GM19239 (cell line): ENCODE results near the gene EPHB2.
"Not testable (repeated sequence)": the region's sequence is repeated elsewhere in the genome, so short reads cannot be mapped to it uniquely, and the experiment has no call there.

Source experiments
- DNase-seq: peaks from one replicate; pipeline ENCODE4 v3.0.0; 2011; ENCODE audit warnings: low spot score; ENCODE audit not compliant: insufficient read length
- FAIRE-seq: peaks from 2 replicates; lab custom pipeline; 2011; peaks lifted over from hg19 to GRCh38; lab: Jason Lieb, UNC

The EPHB2 gene

DNA sequence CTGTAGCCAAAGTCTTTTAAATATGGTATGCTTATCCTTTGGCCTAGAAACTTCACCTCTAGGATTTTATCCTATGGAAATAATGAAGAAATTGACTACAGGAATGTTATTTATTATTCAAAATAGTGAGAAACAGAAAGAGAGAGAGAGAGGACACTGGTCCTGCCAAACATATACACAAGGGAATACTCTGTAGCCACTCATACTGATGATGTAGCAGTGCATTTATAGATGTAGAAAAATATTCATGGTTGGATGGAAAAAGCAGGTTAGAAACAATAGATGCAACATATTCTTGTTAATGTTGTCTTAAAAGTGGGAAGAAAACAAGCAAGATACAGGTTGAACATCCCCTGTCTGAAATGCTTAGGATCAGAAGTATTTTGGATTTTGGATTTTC, 22.2 kb upstream of the EPHB2 start:
- DNase-seq (no peak), FAIRE-seq (no peak)

GRCh38 chr1:22689505-22689904, 21.1 kb upstream of the EPHB2 start:
- no peak for FAIRE-seq

DNA sequence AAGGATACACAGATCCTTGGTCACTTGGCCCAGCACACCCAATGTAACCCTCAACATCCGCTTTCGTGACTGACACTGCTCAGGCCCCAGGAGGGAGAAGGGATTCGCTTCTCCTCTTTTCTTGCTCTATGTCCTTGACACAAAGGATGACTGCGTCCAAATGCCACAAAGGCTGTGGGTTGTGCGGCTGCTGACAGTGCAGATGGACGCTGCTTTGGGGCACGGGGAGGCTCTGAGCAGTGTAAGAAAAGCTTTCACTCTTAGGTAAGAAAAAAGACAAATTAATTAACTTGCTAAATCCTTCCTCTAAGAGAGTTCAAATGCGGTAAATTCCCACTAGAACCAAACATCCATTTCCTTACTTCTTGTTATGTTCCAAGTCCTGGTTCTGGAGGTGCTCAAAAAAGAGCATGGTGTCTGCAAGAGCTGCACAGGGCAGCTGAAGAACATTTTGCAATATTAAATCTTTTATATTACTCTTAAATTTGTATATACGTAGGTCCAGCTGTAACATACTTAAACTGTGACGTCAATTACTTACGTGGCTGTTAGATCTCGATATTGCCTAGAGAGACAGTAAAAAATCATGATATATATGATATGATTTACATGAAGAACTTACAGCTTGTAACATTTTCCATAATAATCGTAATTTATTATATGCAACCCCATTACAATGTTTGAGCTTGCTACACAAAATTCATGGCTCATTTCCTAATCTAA, 19.4 kb upstream of the EPHB2 start:
- FAIRE-seq (no peak), DNase-seq (no peak)

More at GRCh38 chr1:22689505-22689904, 21.1 kb upstream of the EPHB2 start:
- DNase-seq, result no peak

DNA sequence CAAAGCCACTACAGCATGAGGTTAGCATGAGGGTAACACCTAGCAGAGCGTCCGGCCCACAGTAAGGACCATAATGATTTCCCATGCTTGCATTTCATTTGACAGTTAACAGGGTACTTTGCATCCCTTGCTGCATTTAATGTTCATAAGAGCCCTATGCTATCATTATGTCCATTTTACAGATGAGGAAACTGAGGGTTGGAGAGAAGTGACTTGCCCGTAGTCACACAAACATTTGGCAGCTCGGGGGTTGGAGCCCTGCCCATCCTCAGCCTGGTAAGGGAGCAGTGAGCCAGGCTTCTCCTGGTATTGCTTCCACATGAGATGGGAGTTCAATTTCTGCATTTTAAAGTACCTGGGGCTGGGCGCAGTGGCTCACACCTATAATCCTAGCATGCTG, 16.5 kb upstream of the EPHB2 start:
- no peak for FAIRE-seq

DNA sequence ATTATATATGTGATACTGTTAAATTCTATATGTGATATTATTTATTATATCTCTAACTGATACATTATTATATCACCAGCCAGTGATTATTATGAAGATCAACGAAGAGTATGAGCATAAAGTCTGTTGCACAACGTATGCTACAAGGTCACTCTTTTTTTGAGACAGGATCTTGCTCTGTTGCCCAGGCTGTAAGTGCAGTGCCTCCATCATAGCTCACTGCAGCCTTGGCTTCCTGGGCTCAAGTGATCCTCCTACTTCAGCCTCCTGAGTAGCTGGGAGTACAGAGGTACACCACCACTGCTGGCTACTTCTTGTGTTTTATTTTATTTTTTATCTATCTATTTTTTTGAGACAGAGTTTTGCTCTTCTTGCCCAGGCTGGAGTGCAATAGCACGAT, 14.0 kb upstream of the EPHB2 start:
- no peak for FAIRE-seq
- no peak for DNase-seq

More for the DNA sequence above, 16.5 kb upstream of the EPHB2 start:
- DNase-seq, result no peak

- DNase-seq (no peak), FAIRE-seq (no peak)
These were observed 12.7 kb upstream of the EPHB2 start for GRCh38 chr1:22697980-22698379.

DNA sequence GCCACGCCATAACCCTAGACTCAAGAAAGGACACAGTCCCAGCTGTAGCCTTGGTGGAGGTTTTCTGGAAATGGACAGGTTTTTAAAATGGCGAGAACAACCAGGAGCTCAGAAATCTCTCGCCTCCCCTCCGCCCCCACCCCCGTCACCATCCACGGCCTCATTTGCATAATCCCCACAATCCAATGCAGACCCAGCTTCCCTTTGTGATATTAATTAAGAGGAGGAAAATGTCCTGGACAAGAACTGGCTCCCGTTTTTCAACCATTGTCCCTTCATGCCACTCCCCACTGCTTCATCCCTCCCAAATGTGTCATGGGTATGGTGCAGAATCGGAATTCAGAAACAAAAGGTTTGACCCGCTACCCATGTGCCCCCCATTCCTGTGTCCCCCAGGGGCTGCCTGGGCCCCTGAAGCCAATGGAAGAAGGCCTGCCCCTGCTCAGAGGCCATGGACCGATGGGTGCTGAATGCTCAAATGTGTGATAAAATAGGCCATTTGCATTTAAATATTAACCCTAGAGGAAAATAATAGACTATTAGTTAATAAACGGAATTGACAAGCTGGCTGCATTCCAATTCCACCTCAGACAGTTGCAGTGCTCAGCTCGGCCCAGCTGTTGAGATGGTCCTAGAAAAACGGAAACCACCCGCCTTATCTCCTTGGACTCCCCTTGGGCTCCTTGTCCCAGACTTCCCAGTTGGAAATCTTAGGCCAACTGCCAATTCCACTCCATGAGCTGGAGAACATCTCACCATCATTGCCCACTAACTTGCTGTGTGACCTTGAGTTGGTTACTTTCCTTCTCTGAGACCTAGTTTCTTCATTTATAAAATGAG, 10.7 kb upstream of the EPHB2 start:
- FAIRE-seq (no peak), DNase-seq (no peak)

DNA sequence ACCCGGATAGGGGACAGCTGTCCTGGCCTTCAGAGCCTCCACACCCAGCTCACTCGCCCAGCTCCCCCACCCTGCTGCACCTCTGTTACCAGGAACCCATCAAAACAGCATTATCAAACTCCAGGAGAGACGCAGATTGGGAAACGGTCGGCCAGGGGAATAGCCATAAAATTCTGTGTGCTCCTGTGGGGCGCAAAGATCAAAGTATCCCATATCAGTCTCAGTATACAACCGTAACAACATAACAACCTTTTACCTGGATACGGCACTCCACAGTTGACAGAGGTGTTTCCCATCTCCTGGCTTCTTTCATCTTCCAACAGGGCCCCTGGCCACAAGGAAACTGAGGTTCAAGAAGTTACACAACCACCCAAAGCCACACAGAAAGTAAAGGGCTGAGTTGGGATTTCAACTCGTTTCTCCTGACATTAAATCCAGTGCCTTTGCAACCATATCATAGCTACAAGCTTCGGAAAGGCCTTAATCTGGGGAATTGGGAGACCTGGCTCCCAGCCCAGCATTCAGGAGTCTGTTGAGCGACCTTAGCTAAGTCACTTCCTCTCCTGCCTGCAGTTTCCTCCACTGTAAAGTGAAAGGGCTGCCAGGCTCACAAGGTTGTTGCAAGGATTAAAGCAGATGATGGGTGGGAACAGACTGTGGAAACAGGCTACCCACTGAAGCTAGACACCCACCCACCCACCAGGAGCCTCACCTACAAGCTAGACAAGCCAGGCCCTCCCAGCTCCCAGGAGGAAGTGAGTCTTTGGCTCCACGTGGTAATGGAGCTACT, 8.1 kb upstream of the EPHB2 start:
- FAIRE-seq (no peak), DNase-seq (no peak)

DNA sequence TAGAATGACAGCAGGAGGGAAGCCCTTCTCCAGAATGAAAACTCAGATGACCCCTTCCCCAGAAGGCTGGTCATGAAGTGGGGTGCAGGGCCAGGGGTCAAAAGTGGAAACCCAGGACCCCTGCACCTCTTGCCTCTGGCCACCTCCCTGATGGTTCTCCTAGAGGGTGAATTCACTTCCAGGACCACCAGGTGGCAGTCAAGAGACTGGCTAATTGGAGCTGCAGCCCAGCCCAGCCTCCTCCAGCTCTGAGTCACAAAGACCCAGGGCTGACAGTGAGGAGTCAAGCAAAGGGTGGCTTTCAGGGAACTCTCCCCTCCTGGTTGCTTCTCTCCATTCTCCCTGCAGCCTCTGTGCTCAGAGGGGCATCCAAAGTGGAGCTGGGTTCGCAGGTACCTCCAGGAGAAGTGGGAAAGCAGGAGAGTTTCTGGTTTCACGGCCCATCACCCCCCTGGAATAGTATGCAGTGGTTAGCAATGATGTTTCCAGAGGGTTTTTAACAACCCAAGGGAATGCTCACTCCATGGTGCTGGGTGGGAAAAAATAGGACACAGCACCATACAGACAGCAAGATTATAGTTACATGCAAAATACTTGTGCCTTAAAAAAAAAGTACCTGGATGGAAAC, 6.1 kb upstream of the EPHB2 start:
- DNase-seq (peak; percentile 78), FAIRE-seq (peak; percentile 74)

GRCh38 chr1:22705586-22705985, 5.1 kb upstream of the EPHB2 start:
- FAIRE-seq (no peak), DNase-seq (no peak)

- DNase-seq, FAIRE-seq: not testable (repeated sequence)
These were observed 4.5 kb upstream of the EPHB2 start for GRCh38 chr1:22706100-22706499.

GRCh38 chr1:22708777-22709176, 1.9 kb upstream of the EPHB2 start:
- no peak for FAIRE-seq
- no peak for DNase-seq

DNA sequence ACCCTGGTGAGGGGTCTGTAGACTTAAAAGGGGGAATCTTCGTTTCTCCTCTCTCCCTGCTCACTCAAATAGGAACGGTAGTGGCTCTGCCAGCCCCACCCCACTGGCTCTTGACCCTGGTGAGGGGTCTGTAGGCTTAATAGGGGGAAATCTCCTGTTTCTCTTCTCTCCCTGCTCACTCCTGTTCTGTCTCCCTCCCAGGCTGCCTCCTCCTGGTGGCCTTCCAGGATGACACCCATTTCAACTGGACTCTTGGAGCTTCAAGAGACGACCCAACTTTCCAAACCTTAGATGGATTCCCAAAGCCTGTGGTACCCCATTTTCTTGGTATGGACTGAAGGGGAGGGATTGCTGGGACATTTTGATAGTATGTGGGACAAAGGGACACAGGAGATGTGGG, 1.4 kb upstream of the EPHB2 start:
- DNase-seq, result no peak
- no peak for FAIRE-seq

DNA sequence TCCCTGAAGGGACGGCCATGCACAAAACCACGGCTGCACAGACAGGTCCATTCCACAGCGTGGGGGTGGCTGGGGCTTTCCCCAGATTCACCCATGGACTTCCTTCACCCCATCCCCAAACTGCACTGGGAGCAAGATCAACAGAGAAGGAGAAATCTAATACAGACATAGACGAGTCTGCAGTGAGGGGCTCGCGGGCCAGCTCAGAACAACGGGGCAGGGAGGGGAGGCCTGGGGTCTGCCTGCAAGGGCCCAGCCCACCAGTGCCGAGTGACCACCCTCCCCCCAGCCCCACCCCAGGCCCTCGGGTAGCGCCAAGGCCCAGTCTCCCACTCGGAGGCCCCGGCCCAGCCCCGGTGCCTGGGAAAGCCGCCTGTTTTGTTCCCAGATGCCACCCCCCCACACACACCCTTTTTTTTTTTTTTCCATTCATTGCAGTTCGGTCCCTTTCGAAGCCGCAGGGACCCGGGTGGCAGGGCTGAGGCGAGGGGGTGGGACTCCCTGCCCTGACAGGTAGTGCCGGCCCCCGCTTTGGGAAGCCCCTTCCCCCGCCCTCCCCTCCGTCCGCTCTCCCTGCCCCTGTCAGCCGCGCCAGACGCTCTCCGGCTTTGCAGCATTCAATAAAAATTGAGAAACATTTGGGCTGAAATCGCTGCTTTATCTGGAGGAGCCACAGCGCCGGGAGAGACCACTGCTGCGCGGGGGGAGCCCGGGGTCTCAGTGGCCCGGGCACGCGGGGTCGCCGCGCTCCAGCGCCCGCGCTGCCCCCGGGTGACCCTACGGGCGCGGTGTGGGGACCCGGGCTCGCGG, 543 bp upstream of the EPHB2 start:
- DNase-seq, result peak; percentile 55
- no peak for FAIRE-seq

DNA sequence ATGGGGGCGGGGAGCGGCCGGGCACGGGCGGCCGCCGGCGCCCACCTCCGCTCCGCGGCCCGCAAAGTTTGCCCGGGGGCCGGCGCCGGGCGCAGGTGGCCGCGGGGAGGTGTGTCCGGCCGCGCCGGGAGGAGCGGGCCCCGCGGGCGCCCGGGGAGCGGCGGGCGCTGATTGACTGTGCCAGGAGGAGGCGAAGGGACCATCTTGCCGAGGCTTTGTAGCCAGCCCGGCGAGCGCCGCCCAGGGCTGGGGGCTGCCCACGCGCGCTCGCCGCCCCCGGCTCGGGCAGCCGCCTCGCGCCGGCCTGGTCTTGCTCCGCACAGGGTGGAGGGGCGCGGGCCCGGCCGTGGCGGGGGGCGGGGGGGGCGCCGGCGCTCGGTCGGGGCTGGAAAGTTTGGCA, 432 bp downstream of the EPHB2 start:
- DNase-seq (no peak), FAIRE-seq (no peak)

DNA sequence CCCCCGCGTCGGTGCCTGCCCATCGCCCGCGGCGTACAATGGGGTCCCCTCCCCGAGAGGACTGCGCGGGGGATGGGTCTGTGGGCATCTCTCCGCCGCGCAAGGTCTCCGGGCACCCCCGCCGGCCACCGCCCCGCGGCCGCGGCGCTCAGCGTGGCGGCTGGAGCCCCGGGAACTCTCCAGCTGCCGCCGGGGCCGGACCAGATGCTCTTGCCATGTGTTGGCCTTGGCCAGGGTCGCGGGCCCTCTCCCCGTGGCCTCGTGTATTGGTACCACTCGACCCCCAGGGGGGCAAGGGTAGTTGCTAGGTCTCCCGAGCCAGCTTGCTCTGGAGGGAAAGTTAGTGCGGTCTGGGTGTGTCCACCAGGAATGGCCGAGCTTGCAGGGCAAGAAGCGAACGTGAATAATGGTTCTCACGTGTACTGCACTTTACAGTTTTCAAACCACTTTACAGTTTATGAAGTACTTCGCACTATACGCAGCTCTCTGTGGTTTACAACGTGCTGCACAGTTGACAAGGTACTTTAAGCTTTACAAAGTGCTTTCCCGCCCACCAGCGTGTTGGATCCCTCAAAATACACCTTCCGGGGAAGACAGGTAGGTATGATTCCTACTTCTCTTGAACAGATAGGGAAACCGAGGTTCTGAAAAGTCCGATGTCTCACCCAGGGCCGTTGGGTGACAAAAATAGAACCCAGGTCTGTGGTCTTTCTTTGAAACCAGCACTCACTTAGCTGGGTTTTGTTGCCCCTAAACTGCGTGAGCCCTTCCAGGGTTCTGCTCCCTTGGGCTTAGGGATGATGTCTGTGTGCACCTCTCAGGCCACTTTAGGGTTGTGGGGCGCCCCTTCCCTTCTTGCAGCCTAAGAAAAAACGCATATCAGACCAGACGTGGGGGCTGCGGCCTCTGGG, 1.2 kb downstream of the EPHB2 start:
- FAIRE-seq, result peak; percentile 57
- peak; percentile 35 for DNase-seq

GRCh38 chr1:22712502-22713271, 2.0 kb downstream of the EPHB2 start:
- peak; percentile 70 for DNase-seq
- no peak for FAIRE-seq

- no peak for FAIRE-seq
These were observed 3.8 kb downstream of the EPHB2 start for GRCh38 chr1:22714455-22714854.

More at GRCh38 chr1:22714455-22714854, 3.8 kb downstream of the EPHB2 start:
- no peak for DNase-seq
